ENCODE measurements around the gene HECTD1. TPM values are rescaled to one million over a fixed set of nuclear protein-coding genes. Genes with fewer than 3 reads are reported as not detected.
A peak's percentile ranks its signal among the peaks of the same experiment; 100 is the strongest.
"Not testable (repeated sequence)": the region's sequence is repeated elsewhere in the genome, so short reads cannot be mapped to it uniquely, and the experiment has no call there.

The HECTD1 gene
- total RNA-seq, 3 donors from 2014 or later (not counting 1 experiment from before 2014, with no cell fraction given) = 162 to 202 (median 179) TPM

GRCh38 chr14:31204593-31205534 is 2.7 kb downstream of the HECTD1 start:
- no peak for DNase-seq
- Mint-ChIP-seq H3K27me3 (ENCODE audit: low read depth in 2 of 2) (no peaks in the 10 kb centered on the region), H3K9me3 (no peaks in the 10 kb centered on the region), H3K27ac (peak overlapping the region; percentile 99), H3K4me1 (peaks cover 47 to 55% of the 10 kb centered on the region in 2 donors), H3K4me3 (peak overlapping the region; percentile 89), H3K36me3 (no peaks in the 10 kb centered on the region)
- H3K27me3 ChIP-seq (ENCODE audit: control insufficient read depth, insufficient read depth, low read length) = no peaks in the 10 kb centered on the region
- intact Hi-C loops (cut with micrococcal nuclease) = loop anchor here (5.0 kb wide), 5 partner anchors 152 to 872 kb away; partner anchors contain the start of genes AP4S1, ARHGAP5, NUBPL and SCFD1
- no peak for TF ChIP-seq CTCF (IDR thresholded peaks at IDR 0.05)
- 50% methylated on average over 2 of the region's 3 CpGs for WGBS (ENCODE audit: insufficient coverage)
- H3K36me3 ChIP-seq (ENCODE audit: control insufficient read depth, insufficient read depth, low read length) = peaks cover 17% of the 10 kb centered on the region
- ATAC-seq = no peak
- peaks cover 21% of the 10 kb centered on the region for H3K4me1 ChIP-seq (ENCODE audit: control insufficient read depth, insufficient read depth, low read length)
- no peaks in the 10 kb centered on the region for H3K9me3 ChIP-seq (ENCODE audit: control insufficient read depth, insufficient read depth, low read length)
- H3K27ac ChIP-seq (ENCODE audit: low read length) = no peak overlapping the region
- no peak overlapping the region for H3K4me3 ChIP-seq (ENCODE audit: low read length)

DNA sequence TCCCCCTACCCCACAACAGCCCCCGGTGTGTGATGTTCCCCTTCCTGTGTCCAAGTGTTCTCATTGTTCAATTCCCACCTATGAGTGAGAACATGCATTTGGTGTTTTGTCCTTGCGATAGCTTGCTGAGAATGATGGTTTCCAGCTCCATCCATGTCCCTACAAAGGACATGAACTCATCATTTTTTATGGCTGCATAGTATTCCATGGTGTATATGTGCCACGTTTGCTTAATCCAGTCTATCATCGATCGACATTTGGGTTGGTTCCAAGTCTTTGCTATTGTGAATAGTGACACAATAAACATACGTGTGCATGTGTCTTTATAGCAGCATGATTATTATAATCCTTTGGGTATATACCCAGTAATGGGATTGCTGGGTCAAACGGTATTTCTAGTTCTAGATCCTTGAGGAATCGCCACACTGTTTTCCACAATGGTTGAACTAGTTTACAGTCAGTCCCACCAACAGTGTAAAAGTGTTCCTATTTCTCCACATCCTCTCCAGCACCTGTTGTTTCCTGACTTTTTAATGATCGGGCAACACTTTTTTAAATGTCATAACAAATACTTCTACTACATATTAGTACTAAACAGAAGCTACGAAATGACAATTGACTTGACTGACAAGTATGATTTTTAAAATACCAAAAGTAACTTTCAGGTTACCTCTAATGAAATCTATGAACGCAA is 3.5 kb downstream of the HECTD1 start:
- DNase-seq; H3K9me3 Mint-ChIP-seq; H3K9me3 ChIP-seq (ENCODE audit: control insufficient read depth, insufficient read depth, low read length); ATAC-seq; H3K27ac ChIP-seq (ENCODE audit: low read length); H3K27me3 Mint-ChIP-seq (ENCODE audit: low read depth in 2 of 2); H3K27ac Mint-ChIP-seq; H3K4me3 ChIP-seq (ENCODE audit: low read length); H3K36me3 Mint-ChIP-seq; intact Hi-C loops (cut with micrococcal nuclease); H3K4me3 Mint-ChIP-seq; H3K27me3 ChIP-seq (ENCODE audit: control insufficient read depth, insufficient read depth, low read length): not testable (repeated sequence)
- WGBS (ENCODE audit: insufficient coverage) = 94% methylated on average over 10 of the region's 11 CpGs
- peaks cover 17% of the 10 kb centered on the region for H3K36me3 ChIP-seq (ENCODE audit: control insufficient read depth, insufficient read depth, low read length)
- H3K4me1 ChIP-seq (ENCODE audit: control insufficient read depth, insufficient read depth, low read length) = peaks cover 13% of the 10 kb centered on the region
- peaks cover 43 to 50% of the 10 kb centered on the region in 2 donors for H3K4me1 Mint-ChIP-seq

DNA sequence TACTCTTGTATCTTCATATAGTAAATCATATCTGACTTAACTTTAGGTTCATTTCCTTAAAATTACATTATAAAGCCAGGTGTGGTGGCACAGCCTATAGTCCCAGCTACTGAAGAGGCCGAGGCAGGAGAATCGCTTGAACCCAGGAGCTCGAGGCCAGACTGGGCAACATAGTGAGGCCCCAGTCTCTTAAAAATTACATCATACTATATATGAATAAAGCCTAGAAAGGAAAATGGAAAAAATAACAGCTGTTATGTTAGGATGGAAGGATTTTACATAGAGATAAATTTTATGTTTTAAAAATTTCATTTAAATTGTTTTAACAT is 4.2 kb downstream of the HECTD1 start:
- Mint-ChIP-seq H3K36me3 (no peaks in the 10 kb centered on the region), H3K27ac (peak overlapping the region; percentile 35 to 51), H3K9me3 (no peaks in the 10 kb centered on the region), H3K4me1 (peaks cover 37 to 46% of the 10 kb centered on the region in 2 donors), H3K4me3 (peak overlapping the region; percentile 37), H3K27me3 (ENCODE audit: low read depth in 2 of 2) (no peaks in the 10 kb centered on the region)
- WGBS (ENCODE audit: insufficient coverage) = 100% methylated on average over 1 of the region's 3 CpGs
- H3K4me1 ChIP-seq (ENCODE audit: control insufficient read depth, insufficient read depth, low read length) = peaks cover 6% of the 10 kb centered on the region
- no peak overlapping the region for H3K27ac ChIP-seq (ENCODE audit: low read length)
- DNase-seq (no peak), ATAC-seq (no peak)
- intact Hi-C loops (cut with micrococcal nuclease) = no loop called here
- H3K27me3 ChIP-seq (ENCODE audit: control insufficient read depth, insufficient read depth, low read length) = no peaks in the 10 kb centered on the region
- no peak for TF ChIP-seq CTCF (IDR thresholded peaks at IDR 0.05)
- H3K9me3 ChIP-seq (ENCODE audit: control insufficient read depth, insufficient read depth, low read length) = no peaks in the 10 kb centered on the region
- H3K4me3 ChIP-seq (ENCODE audit: low read length) = no peak overlapping the region
- peaks cover 20% of the 10 kb centered on the region for H3K36me3 ChIP-seq (ENCODE audit: control insufficient read depth, insufficient read depth, low read length)

DNA sequence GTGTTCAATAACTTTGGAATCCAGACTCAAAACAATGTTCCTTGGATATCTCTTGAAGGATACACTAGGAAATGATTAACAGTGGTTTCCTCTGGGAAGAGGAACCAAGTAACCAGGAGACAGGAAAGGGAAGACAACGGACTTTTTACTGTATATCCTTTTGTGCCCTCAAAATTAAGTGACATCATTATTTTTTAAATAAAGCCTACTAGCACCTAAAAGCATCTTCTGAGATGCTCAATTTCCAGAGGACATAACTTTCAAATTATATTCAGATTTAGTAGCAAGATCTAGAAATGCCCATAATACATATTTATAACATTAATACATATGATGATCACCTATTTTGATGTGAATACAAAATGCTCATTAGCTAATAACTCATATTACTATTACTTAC is 6.5 kb downstream of the HECTD1 start:
- peaks cover 24% of the 10 kb centered on the region for H3K36me3 ChIP-seq (ENCODE audit: control insufficient read depth, insufficient read depth, low read length)
- no CpG with 5 or more reads among the region's 1 CpG for WGBS (ENCODE audit: insufficient coverage)
- Mint-ChIP-seq H3K36me3 (no peaks in the 10 kb centered on the region), H3K4me1 (peaks cover 44 to 50% of the 10 kb centered on the region in 2 donors), H3K27me3 (ENCODE audit: low read depth in 2 of 2) (no peaks in the 10 kb centered on the region), H3K27ac (peak overlapping the region in 1 of 2 donors; percentile 71), H3K4me3 (no peak overlapping the region), H3K9me3 (no peaks in the 10 kb centered on the region)
- no peaks in the 10 kb centered on the region for H3K27me3 ChIP-seq (ENCODE audit: control insufficient read depth, insufficient read depth, low read length)
- no peaks in the 10 kb centered on the region for H3K9me3 ChIP-seq (ENCODE audit: control insufficient read depth, insufficient read depth, low read length)
- H3K27ac ChIP-seq (ENCODE audit: low read length) = no peak overlapping the region
- TF ChIP-seq CTCF (IDR thresholded peaks at IDR 0.05) = no peak
- ATAC-seq (no peak), DNase-seq (no peak)
- H3K4me3 ChIP-seq (ENCODE audit: low read length) = no peak overlapping the region
- intact Hi-C loops (cut with micrococcal nuclease) = no loop called here
- H3K4me1 ChIP-seq (ENCODE audit: control insufficient read depth, insufficient read depth, low read length) = peaks cover 5% of the 10 kb centered on the region
